Astrocyte of the cerebellum (primary cell): ENCODE measurements around the gene PTGDR.

Experiments
- DNase-seq: peaks from one replicate; pipeline ENCODE4 v3.0.0-alpha.2; 2011; ENCODE audit warnings: low read depth
- H3K4me3 ChIP-seq: 2 replicates; pipeline ENCODE4 v1.5.1; 2011; ENCODE audit warnings: mild to moderate bottlenecking, low read depth, low read length, moderate library complexity
- in situ Hi-C: cut with HindIII; loops from 2 replicates; pipeline ENCODE4 v1.10.0; 2017; ENCODE audit warnings: low sequenced_read_pairs
- TF ChIP-seq, protein P1 (sequence below): IDR thresholded peaks from 2 replicates; pipeline ENCODE4 v1.5.1; 2012; ENCODE audit warnings: low read length, low read depth, moderate library complexity, mild to moderate bottlenecking; ENCODE audit errors: missing control alignments

Gene PTGDR

DNA sequence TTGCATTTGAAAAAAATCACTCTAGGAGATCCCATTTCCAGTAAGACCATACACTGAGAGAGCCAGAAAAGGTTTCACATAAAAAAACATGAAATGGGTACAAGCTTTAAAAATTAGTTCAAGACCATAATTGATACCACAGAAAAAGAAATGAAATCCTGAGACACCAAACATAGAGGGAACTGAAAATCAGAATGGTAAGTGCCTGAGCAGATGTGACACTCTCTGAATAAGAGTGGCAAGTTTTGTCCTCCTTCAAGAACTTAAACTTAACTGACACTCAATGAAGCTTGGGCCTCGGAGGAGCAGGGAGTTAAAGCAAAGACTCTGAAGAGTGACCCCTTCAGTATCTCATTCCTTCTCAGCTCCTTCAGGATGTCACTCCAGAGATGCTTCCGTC is 23.2 kb upstream of the PTGDR start:
- in situ Hi-C loops, result no loop called here

DNA sequence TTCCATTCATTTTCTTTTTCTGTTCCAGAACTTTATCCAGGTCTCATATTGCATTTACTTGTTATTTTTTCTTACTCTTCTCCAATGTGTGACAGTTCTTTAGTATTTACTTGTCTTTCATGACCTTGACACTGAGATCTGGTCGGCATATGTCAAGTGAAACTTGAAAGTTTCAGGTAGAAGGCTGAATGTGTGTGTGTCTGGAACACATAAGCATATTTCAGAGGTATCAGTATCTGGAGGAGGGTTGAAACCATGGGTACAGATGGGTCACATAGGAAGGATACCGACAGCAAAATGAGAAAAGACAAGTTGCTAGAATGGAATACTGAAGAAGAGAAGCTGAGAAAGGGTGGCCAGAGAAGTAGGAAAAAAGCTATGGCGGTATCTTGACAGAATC is 22.5 kb upstream of the PTGDR start:
- in situ Hi-C loops, result no loop called here
- TF ChIP-seq, protein P1, sequence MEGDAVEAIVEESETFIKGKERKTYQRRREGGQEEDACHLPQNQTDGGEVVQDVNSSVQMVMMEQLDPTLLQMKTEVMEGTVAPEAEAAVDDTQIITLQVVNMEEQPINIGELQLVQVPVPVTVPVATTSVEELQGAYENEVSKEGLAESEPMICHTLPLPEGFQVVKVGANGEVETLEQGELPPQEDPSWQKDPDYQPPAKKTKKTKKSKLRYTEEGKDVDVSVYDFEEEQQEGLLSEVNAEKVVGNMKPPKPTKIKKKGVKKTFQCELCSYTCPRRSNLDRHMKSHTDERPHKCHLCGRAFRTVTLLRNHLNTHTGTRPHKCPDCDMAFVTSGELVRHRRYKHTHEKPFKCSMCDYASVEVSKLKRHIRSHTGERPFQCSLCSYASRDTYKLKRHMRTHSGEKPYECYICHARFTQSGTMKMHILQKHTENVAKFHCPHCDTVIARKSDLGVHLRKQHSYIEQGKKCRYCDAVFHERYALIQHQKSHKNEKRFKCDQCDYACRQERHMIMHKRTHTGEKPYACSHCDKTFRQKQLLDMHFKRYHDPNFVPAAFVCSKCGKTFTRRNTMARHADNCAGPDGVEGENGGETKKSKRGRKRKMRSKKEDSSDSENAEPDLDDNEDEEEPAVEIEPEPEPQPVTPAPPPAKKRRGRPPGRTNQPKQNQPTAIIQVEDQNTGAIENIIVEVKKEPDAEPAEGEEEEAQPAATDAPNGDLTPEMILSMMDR, result no peak
- no peak for DNase-seq
- H3K4me3 ChIP-seq, result no peak overlapping the region

More for the DNA sequence above, 23.2 kb upstream of the PTGDR start:
- H3K4me3 ChIP-seq, result no peak overlapping the region
- TF ChIP-seq, protein P1, result no peak
- DNase-seq, result no peak

DNA sequence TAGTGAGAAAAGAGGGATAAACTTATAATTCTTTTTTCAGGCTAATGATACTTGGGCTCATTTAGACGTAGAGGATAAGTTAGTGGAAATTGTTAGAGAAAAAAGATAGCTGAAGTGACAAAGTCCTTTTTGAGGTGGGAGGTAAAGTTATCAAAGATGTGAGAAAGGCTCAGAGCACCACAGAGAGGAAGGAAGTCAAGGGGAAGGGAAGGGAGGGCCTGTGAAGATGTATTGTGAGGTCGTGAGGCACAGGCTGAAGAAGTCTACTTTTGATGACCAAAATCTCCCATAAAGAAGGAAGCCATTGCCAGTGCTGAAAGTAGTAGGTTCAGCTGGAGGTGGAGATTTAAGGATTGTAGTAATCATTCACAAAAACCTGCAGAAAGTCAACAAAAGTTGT is 19.4 kb upstream of the PTGDR start:
- TF ChIP-seq, protein P1, result no peak
- in situ Hi-C loops, result no loop called here
- H3K4me3 ChIP-seq, result no peak overlapping the region
- DNase-seq, result no peak

DNA sequence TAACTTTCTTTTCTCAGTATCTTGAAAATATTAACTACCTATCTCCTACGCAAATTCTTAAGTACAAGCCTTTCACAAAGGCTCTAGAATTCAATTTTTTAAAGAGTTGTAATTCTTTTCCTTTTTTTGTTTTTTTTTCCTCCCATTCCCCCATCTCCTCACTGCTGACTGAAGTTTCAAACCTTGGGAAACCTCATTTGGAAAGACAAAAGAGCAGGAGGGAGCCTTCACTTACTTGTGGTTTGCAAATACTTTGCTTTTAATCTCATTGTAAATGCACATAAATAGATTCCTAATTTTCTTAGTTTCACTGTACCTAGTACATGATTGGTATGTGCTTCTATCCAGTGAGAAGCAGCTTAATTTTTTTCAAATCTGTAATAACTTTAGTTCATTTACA is 15.8 kb upstream of the PTGDR start:
- DNase-seq, result no peak
- H3K4me3 ChIP-seq, result no peak overlapping the region
- in situ Hi-C loops, result no loop called here
- TF ChIP-seq, protein P1, result no peak

DNA sequence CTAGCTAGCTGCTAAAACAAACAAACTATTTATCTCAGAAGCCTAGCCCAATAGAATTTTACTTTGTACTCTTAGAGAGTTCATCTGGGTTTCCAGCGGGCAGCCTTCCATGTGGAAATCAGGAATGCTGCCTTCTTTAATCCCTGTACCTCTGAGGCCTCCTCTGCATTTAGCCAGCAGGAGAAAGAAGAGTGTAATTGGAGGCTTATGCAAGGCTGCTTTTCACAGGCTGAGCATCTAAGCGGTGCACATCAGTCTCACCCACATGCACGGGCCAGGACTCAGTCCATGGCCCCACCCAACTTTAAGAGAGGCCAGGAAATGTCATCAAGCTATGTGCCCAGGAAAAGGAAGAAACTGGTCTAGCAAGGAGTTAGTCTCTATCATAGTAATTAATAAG is 14.0 kb upstream of the PTGDR start:
- in situ Hi-C loops, result no loop called here
- TF ChIP-seq, protein P1, result no peak
- DNase-seq, result no peak
- no peak overlapping the region for H3K4me3 ChIP-seq

DNA sequence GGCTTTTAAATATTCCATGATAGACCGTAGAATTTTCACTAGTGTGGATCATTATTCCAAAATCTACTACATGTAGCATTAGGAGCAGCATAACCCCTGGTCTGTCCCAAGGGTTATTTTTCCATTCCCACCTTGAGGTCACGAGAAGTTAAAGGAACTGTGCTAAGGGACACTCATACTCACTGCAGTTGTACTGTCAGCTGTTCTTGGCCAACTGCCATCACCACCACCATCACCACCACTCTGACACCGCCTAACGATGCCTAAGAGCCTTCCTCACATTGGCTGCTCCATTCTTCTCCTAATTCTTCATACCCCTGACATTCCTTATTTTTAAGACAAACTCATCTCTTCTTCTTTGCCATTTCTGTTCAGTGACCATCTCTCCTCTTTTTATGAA is 13.4 kb upstream of the PTGDR start:
- in situ Hi-C loops, result no loop called here
- DNase-seq, result no peak
- TF ChIP-seq, protein P1, result no peak
- no peak overlapping the region for H3K4me3 ChIP-seq

DNA sequence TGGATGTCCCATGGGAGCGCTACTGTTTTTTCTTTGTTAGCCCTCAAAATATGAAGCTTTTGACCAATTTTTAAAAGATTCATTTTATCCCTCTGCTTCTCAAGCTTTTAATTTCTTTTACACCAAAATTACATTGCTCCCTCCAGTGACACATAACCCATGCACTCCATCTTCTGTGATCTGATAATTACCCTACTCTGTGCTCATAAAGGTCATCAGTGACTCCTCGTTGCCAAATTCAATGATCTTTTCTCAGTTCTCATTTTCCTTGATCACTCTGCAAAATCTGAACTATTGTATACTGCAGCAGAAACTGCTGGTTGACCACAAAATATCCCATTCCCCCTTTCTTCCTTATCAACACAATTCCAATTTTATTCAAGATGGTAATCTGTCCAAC is 8.7 kb upstream of the PTGDR start:
- DNase-seq, result no peak
- no peak overlapping the region for H3K4me3 ChIP-seq
- in situ Hi-C loops, result no loop called here
- TF ChIP-seq, protein P1, result no peak
